H9 (cell line): Measurements from ENCODE around the gene C2orf15. TPM values are rescaled to one million over a fixed set of nuclear protein-coding genes. Genes with fewer than 3 reads are reported as not detected.

ENCODE experiments used
- DNase-seq: peaks from one replicate; pipeline ENCODE4 v3.0.0-alpha.2; 2017
- H2AFZ ChIP-seq: one replicate; pipeline ENCODE4 v1.6.1; 2013; ENCODE audit warnings: mild to moderate bottlenecking, low read length, control low read depth, moderate library complexity
- H2AK5ac ChIP-seq: 2 replicates; pipeline ENCODE4 v1.6.1; 2013; ENCODE audit warnings: low read length, control low read depth, mixed read lengths; ENCODE audit not compliant: insufficient read length
- H2BK120ac ChIP-seq: one replicate; pipeline ENCODE4 v1.6.1; 2013; ENCODE audit warnings: low read depth, mild to moderate bottlenecking, low read length, control low read depth, inconsistent platforms; ENCODE audit not compliant: poor library complexity, severe bottlenecking
- H2BK12ac ChIP-seq: 2 replicates; pipeline ENCODE4 v1.6.1; 2013; ENCODE audit warnings: low read length, control low read depth, mixed read lengths, low read depth; ENCODE audit not compliant: insufficient read length
- H2BK15ac ChIP-seq: 2 replicates; pipeline ENCODE4 v1.6.1; 2013; ENCODE audit warnings: low read depth, low read length, control low read depth
- H2BK20ac ChIP-seq: one replicate; pipeline ENCODE4 v1.6.1; 2013; ENCODE audit warnings: low read depth, mild to moderate bottlenecking, low read length, control low read depth, inconsistent platforms; ENCODE audit not compliant: poor library complexity, severe bottlenecking
- H2BK5ac ChIP-seq: 2 replicates; pipeline ENCODE4 v1.6.1; 2013; ENCODE audit warnings: low read length, control low read depth, mixed read lengths; ENCODE audit not compliant: insufficient read length
- H3K14ac ChIP-seq: 2 replicates; pipeline ENCODE4 v1.6.1; 2013; ENCODE audit warnings: low read length, control low read depth; ENCODE audit not compliant: insufficient read depth
- H3K18ac ChIP-seq: 2 replicates; pipeline ENCODE4 v1.6.1; 2013; ENCODE audit warnings: low read depth, mild to moderate bottlenecking, mixed read lengths, low read length, control low read depth; ENCODE audit not compliant: insufficient read length
- H3K23ac ChIP-seq: 2 replicates; pipeline ENCODE4 v1.6.1; 2013; ENCODE audit warnings: low read length, control low read depth, mixed read lengths, low read depth; ENCODE audit not compliant: insufficient read length
- H3K23me2 ChIP-seq: 2 replicates; pipeline ENCODE4 v1.6.1; 2013; ENCODE audit warnings: low read depth, mild to moderate bottlenecking, mixed read lengths, low read length, control low read depth; ENCODE audit not compliant: insufficient read length, poor library complexity, severe bottlenecking
- H3K27ac ChIP-seq: 2 replicates; pipeline ENCODE4 v1.5.1; 2013; ENCODE audit warnings: low read length, control low read depth, mixed read lengths, low read depth; ENCODE audit not compliant: insufficient read length
- H3K27me3 ChIP-seq: 2 replicates; pipeline ENCODE4 v1.6.1; 2013; ENCODE audit warnings: low read length, control low read depth, inconsistent platforms; ENCODE audit not compliant: insufficient read depth
- H3K4ac ChIP-seq: 2 replicates; pipeline ENCODE4 v1.6.1; 2013; ENCODE audit warnings: low read depth, mild to moderate bottlenecking, control low read depth, inconsistent platforms, low read length, moderate library complexity
- H3K4me1 ChIP-seq: 2 replicates; pipeline ENCODE4 v1.6.1; 2013; ENCODE audit warnings: low read length, control low read depth, inconsistent platforms; ENCODE audit not compliant: insufficient read depth
- H3K4me2 ChIP-seq: 2 replicates; pipeline ENCODE4 v1.6.1; 2013; ENCODE audit warnings: low read length, control low read depth, mixed read lengths; ENCODE audit not compliant: insufficient read length, insufficient read depth
- H3K56ac ChIP-seq: 2 replicates; pipeline ENCODE4 v1.6.1; 2013; ENCODE audit warnings: low read depth, mild to moderate bottlenecking, mixed read lengths, low read length, control low read depth; ENCODE audit not compliant: insufficient read length
- H3K79me1 ChIP-seq: 2 replicates; pipeline ENCODE4 v1.6.1; 2013; ENCODE audit warnings: low read depth, mild to moderate bottlenecking, moderate library complexity, low read length, control low read depth, inconsistent platforms; ENCODE audit not compliant: insufficient read depth, poor library complexity, severe bottlenecking
- H3K79me2 ChIP-seq: 2 replicates; pipeline ENCODE4 v1.6.1; 2013; ENCODE audit warnings: low read length, control low read depth, inconsistent platforms; ENCODE audit not compliant: insufficient read depth
- H3K9ac ChIP-seq: 2 replicates; pipeline ENCODE4 v1.6.1; 2013; ENCODE audit warnings: low read length, control low read depth, mixed read lengths; ENCODE audit not compliant: insufficient read length; ENCODE audit errors: extremely low read depth
- H3K9me3 ChIP-seq: one replicate; pipeline ENCODE4 v1.6.1; 2013; ENCODE audit warnings: low read depth, low read length, inconsistent platforms; ENCODE audit not compliant: control insufficient read depth
- H3T11ph ChIP-seq: one replicate; pipeline ENCODE4 v1.6.1; 2013; ENCODE audit warnings: mild to moderate bottlenecking, low read length, control low read depth, inconsistent platforms
- H4K20me1 ChIP-seq: one replicate; pipeline ENCODE4 v1.6.1; 2013; ENCODE audit not compliant: control insufficient read depth, insufficient read length, insufficient read depth
- H4K5ac ChIP-seq: 2 replicates; pipeline ENCODE4 v1.6.1; 2013; ENCODE audit warnings: low read depth, mild to moderate bottlenecking, mixed read lengths, low read length, control low read depth; ENCODE audit not compliant: insufficient read length
- H4K8ac ChIP-seq: replicated peaks from 2 replicates; pipeline ENCODE4 v1.6.1; 2013; ENCODE audit warnings: low read length, control low read depth, mixed read lengths, low read depth; ENCODE audit not compliant: insufficient read length
- H4K91ac ChIP-seq: 2 replicates; pipeline ENCODE4 v1.6.1; 2013; ENCODE audit warnings: low read depth, mild to moderate bottlenecking, moderate library complexity, mixed read lengths, low read length, control low read depth; ENCODE audit not compliant: insufficient read length
- H3K27ac Mint-ChIP-seq, 3 experiments: 2 replicates in 2 of 3; 3 replicates in 1 of 3; pipeline ENCODE4 v1.8.0; 2020 to 2021; ENCODE audit warnings: mixed read lengths in 3 of 3, mild to moderate bottlenecking in 1 of 3, moderate library complexity in 1 of 3
- H3K27me3 Mint-ChIP-seq: 2 replicates; pipeline ENCODE4 v1.8.0; 2021; ENCODE audit warnings: low read depth, mild to moderate bottlenecking, moderate library complexity, mixed read lengths
- H3K36me3 Mint-ChIP-seq, 3 experiments: 2 replicates in 2 of 3; 3 replicates in 1 of 3; pipeline ENCODE4 v1.8.0; 2020 to 2021; ENCODE audit warnings: low read depth in 3 of 3, mixed read lengths in 3 of 3; ENCODE audit not compliant: insufficient read depth in 1 of 3
- H3K4me1 Mint-ChIP-seq, 2 experiments: 2 replicates each; pipeline ENCODE4 v1.8.0; 2020; ENCODE audit warnings: mixed read lengths in 2 of 2
- H3K4me3 Mint-ChIP-seq, 2 experiments: 2 replicates in 1 of 2; 3 replicates in 1 of 2; pipeline ENCODE4 v1.8.0; 2020 to 2021; ENCODE audit warnings: mild to moderate bottlenecking in 2 of 2, mixed read lengths in 2 of 2, moderate library complexity in 1 of 2
- H3K9me3 Mint-ChIP-seq, 2 experiments: 2 replicates in 1 of 2; 3 replicates in 1 of 2; pipeline ENCODE4 v1.8.0; 2020; ENCODE audit warnings: mild to moderate bottlenecking in 2 of 2, mixed read lengths in 2 of 2, moderate library complexity in 1 of 2
- WGBS: extraction: QIAGEN DNeasy Blood & Tissue Kit; methylation state at CpG from one replicate; pipeline ENCODE4 v1.1.7; 2013; ENCODE audit warnings: missing lambda C conversion rate, low lambda C conversion rate, mixed read lengths; ENCODE audit not compliant: insufficient read length; ENCODE audit errors: extremely low coverage; 5-methylcytosine and 5-hydroxymethylcytosine counted together
- total RNA-seq: library from RNA; stranded (reverse); gene quantifications from 2 replicates; pipeline ENCODE4 v1.2.1, GENCODE V29; 2021
- TF ChIP-seq, protein P1 (sequence below): fragments of 200-600 bp; sonication (generic); conservative IDR thresholded peaks from 3 replicates; pipeline ENCODE4 v1.8.0; 2021; ENCODE audit warnings: antibody characterized with exemption, mild to moderate bottlenecking

The C2orf15 gene
- total RNA-seq, 1 experiment from 2014 or later: 6.2 TPM

DNA sequence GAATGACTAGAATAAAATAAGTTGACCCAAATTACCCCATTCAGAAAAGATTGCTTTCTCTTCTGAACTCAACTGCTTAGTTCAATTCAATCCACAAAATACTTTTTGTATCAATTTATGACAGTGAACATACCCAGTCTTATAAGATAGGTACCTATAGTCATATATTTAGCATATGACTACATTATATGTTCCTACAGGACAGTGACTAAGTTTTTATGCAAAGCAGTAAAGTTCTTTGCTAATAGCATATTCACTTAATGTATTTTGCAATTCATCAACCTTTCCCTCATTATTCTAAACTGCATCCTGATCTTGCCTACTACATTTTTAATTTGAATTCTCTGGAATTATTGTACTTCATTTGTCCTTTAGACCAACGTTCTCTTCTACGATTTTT is 30.3 kb upstream of the C2orf15 start:
- H3T11ph ChIP-seq: no peak overlapping the region
- no CpG with 5 or more reads among the region's 2 CpGs for WGBS
- H2BK20ac ChIP-seq: no peak overlapping the region
- H2BK120ac ChIP-seq: no peak overlapping the region
- no peak overlapping the region for H3K27ac ChIP-seq
- no peak overlapping the region for H4K91ac ChIP-seq
- Mint-ChIP-seq H3K36me3 (no peaks in the 10 kb centered on the region), H3K9me3 (no peaks in the 10 kb centered on the region), H3K4me3 (no peak overlapping the region), H3K27me3 (no peaks in the 10 kb centered on the region), H3K4me1 (peaks cover 2% of the 10 kb centered on the region in 2 experiments; a peak in 3 of 4 replicates), H3K27ac (no peak overlapping the region)
- H2AK5ac ChIP-seq: no peak overlapping the region
- H2BK12ac ChIP-seq: no peak overlapping the region
- H3K79me1 ChIP-seq: no peaks in the 10 kb centered on the region
- no peak overlapping the region for H4K5ac ChIP-seq
- no peak overlapping the region for H3K18ac ChIP-seq
- TF ChIP-seq, protein P1, sequence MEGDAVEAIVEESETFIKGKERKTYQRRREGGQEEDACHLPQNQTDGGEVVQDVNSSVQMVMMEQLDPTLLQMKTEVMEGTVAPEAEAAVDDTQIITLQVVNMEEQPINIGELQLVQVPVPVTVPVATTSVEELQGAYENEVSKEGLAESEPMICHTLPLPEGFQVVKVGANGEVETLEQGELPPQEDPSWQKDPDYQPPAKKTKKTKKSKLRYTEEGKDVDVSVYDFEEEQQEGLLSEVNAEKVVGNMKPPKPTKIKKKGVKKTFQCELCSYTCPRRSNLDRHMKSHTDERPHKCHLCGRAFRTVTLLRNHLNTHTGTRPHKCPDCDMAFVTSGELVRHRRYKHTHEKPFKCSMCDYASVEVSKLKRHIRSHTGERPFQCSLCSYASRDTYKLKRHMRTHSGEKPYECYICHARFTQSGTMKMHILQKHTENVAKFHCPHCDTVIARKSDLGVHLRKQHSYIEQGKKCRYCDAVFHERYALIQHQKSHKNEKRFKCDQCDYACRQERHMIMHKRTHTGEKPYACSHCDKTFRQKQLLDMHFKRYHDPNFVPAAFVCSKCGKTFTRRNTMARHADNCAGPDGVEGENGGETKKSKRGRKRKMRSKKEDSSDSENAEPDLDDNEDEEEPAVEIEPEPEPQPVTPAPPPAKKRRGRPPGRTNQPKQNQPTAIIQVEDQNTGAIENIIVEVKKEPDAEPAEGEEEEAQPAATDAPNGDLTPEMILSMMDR: no peak
- H3K4me1 ChIP-seq: no peaks in the 10 kb centered on the region
- H3K9ac ChIP-seq: no peak overlapping the region
- H3K4me2 ChIP-seq: no peak overlapping the region
- H3K79me2 ChIP-seq: no peaks in the 10 kb centered on the region
- H3K14ac ChIP-seq: no peak overlapping the region
- H3K56ac ChIP-seq: no peak overlapping the region
- H2BK5ac ChIP-seq: no peak overlapping the region
- no peaks in the 10 kb centered on the region for H3K23me2 ChIP-seq
- H3K4ac ChIP-seq: no peak overlapping the region
- no peak overlapping the region for H2AFZ ChIP-seq
- DNase-seq: no peak
- no peaks in the 10 kb centered on the region for H3K27me3 ChIP-seq
- H3K23ac ChIP-seq: no peak overlapping the region
- H3K9me3 ChIP-seq: no peaks in the 10 kb centered on the region
- no peak overlapping the region for H2BK15ac ChIP-seq
- no peak overlapping the region for H4K8ac ChIP-seq
- H4K20me1 ChIP-seq: no peaks in the 10 kb centered on the region
